Testis (tissue), 3 donors: ENCODE data around the gene EFEMP2. TPM values are rescaled to one million over a fixed set of nuclear protein-coding genes. Genes with fewer than 3 reads are reported as not detected.

Source experiments
- DNase-seq: peaks from one replicate; pipeline ENCODE4 v3.0.0-alpha.2; 2019
- H3K27ac ChIP-seq, 2 donors: fragments of 200-600 bp; sonication (generic); one replicate each; pipeline ENCODE4 v1.5.1; 2019
- H3K27me3 ChIP-seq: fragments of 200-600 bp; sonication (generic); one replicate; pipeline ENCODE4 v1.5.1; 2019
- H3K36me3 ChIP-seq: fragments of 200-600 bp; sonication (generic); one replicate; pipeline ENCODE4 v1.5.1; 2017; ENCODE audit warnings: low read depth; ENCODE audit errors: missing control alignments
- H3K4me1 ChIP-seq: fragments of 200-600 bp; sonication (generic); one replicate; pipeline ENCODE4 v1.5.1; 2019
- H3K4me3 ChIP-seq, 2 donors: fragments of 200-600 bp; sonication (generic); one replicate each; pipeline ENCODE4 v1.5.1; 2017 to 2019
- H3K9me3 ChIP-seq: fragments of 200-600 bp; sonication (generic); one replicate; pipeline ENCODE4 v1.5.1; 2017
- CTCF ChIP-seq, 3 experiments: fragments of 450-650 bp in 2 of 3; fragments of 200-600 bp in 1 of 3; sonication (generic) in 1 of 3; IDR thresholded peaks; one replicate each; pipeline ENCODE4 v1.5.1; 2016 to 2019; ENCODE audit warnings: antibody characterized with exemption in 3 of 3, mild to moderate bottlenecking in 2 of 3, moderate library complexity in 1 of 3
- POLR2A ChIP-seq: fragments of 450-650 bp; IDR thresholded peaks from one replicate; pipeline ENCODE4 v1.6.1; 2017; ENCODE audit warnings: antibody characterized with exemption, mild to moderate bottlenecking, moderate library complexity
- whole genome bisulfite sequencing, 2 donors: methylation state at CpG; one replicate each; pipeline ENCODE4 v1.1.5; 2018; 5-methylcytosine and 5-hydroxymethylcytosine counted together
- intact Hi-C: fragments of 100-400 bp; cut with DNase I; formaldehyde crosslinking; loops from one replicate; pipeline ENCODE4 v1.15.1; 2023; ENCODE audit warnings: low total_unique reads
- polyA plus RNA-seq: library from polyadenylated mRNA; stranded (reverse); fragments of 350-450 nt; fragmentation: Illumina TruSeq; extraction: RNeasy Lipid Tissue Mini Kit (QIAGEN cat#74804); gene quantifications from one replicate; pipeline ENCODE4 v1.2.3, GENCODE V29; 2014; ENCODE audit warnings: low read depth, low replicate concordance; ENCODE audit not compliant: insufficient read depth
- total RNA-seq, 2 donors: library from RNA; depleted of rRNA; stranded (reverse); fragments of >200 nt; gene quantifications; one replicate each; pipeline ENCODE4 v1.2.3, GENCODE V29; 2016

EFEMP2 gene
- total and polyA plus RNA-seq, 3 donors from 2014 or later: 47.4 to 100 (median 52.4) TPM

- no peak overlapping the region for H3K4me3 ChIP-seq
- peaks cover 22% of the 10 kb centered on the region for H3K4me1 ChIP-seq
- WGBS, 2 donors: 90 to 96% methylated on average over 7 of the region's 7 CpGs
- no peak for DNase-seq
- no peaks in the 10 kb centered on the region for H3K36me3 ChIP-seq
- H3K9me3 ChIP-seq: no peaks in the 10 kb centered on the region
- no peaks in the 10 kb centered on the region for H3K27me3 ChIP-seq
- no peak overlapping the region for H3K27ac ChIP-seq
- intact Hi-C loops: loop anchor here (10.0 kb wide), 1 partner anchor 100 kb away; no protein-coding TSS in a partner anchor
- TF ChIP-seq POLR2A (no peak), CTCF (IDR thresholded peaks at IDR 0.05) (no peak)
Measured at GRCh38 chr11:65885231-65885630, 12.6 kb upstream of the EFEMP2 start.

- Histone ChIP-seq H3K4me3 (no peak overlapping the region), H3K27ac (no peak overlapping the region), H3K27me3 (no peaks in the 10 kb centered on the region), H3K4me1 (peaks cover 17% of the 10 kb centered on the region), H3K9me3 (no peaks in the 10 kb centered on the region), H3K36me3 (no peaks in the 10 kb centered on the region)
- DNase-seq: peak; percentile 75
- intact Hi-C loops: loop anchor here (10.0 kb wide), 1 partner anchor 100 kb away; no protein-coding TSS in a partner anchor
- WGBS, 2 donors: 16 to 26% methylated on average over 7 to 9 of the region's 9 CpGs
- no peak for TF ChIP-seq POLR2A
- TF ChIP-seq CTCF (IDR thresholded peaks at IDR 0.05): peak; percentile 95 to 98 (median 98)
Measured at GRCh38 chr11:65884716-65885092, 12.1 kb upstream of the EFEMP2 start.

- Histone ChIP-seq H3K36me3 (no peaks in the 10 kb centered on the region), H3K27me3 (no peaks in the 10 kb centered on the region), H3K4me3 (no peak overlapping the region), H3K4me1 (peaks cover 11% of the 10 kb centered on the region), H3K9me3 (no peaks in the 10 kb centered on the region), H3K27ac (no peak overlapping the region)
- DNase-seq: no peak
- TF ChIP-seq CTCF (IDR thresholded peaks at IDR 0.05): no peak
- no peak for TF ChIP-seq POLR2A
- intact Hi-C loops: loop anchor here (10.0 kb wide), 1 partner anchor 101 kb away; no protein-coding TSS in a partner anchor
- 85 to 87% methylated on average over 28 of the region's 28 CpGs for WGBS, 2 donors
Measured at GRCh38 chr11:65883786-65884715, 11.5 kb upstream of the EFEMP2 start.

GRCh38 chr11:65883058-65883761, 10.6 kb upstream of the EFEMP2 start:
- Histone ChIP-seq H3K4me1 (peaks cover 11% of the 10 kb centered on the region), H3K27me3 (no peaks in the 10 kb centered on the region), H3K4me3 (no peak overlapping the region), H3K9me3 (no peaks in the 10 kb centered on the region), H3K36me3 (no peaks in the 10 kb centered on the region), H3K27ac (no peak overlapping the region)
- intact Hi-C loops: loop anchor here (10.0 kb wide), 1 partner anchor 102 kb away; no protein-coding TSS in a partner anchor
- TF ChIP-seq POLR2A: no peak
- TF ChIP-seq CTCF (IDR thresholded peaks at IDR 0.05): no peak
- no peak for DNase-seq
- 94% methylated on average over 11 to 13 of the region's 13 CpGs for WGBS, 2 donors
